WI38 (cell line): ENCODE data around the gene SPI1.

Experiments
- H3K4me3 ChIP-seq: 2 replicates; pipeline ENCODE4 v1.5.1; 2011; ENCODE audit warnings: low read depth, mild to moderate bottlenecking, control low read depth, low read length
- TF ChIP-seq, protein P1 (sequence below): IDR thresholded peaks from 2 replicates; pipeline ENCODE4 v1.5.1; 2012; ENCODE audit warnings: low read depth, mild to moderate bottlenecking, control low read depth, low read length

Gene SPI1

DNA sequence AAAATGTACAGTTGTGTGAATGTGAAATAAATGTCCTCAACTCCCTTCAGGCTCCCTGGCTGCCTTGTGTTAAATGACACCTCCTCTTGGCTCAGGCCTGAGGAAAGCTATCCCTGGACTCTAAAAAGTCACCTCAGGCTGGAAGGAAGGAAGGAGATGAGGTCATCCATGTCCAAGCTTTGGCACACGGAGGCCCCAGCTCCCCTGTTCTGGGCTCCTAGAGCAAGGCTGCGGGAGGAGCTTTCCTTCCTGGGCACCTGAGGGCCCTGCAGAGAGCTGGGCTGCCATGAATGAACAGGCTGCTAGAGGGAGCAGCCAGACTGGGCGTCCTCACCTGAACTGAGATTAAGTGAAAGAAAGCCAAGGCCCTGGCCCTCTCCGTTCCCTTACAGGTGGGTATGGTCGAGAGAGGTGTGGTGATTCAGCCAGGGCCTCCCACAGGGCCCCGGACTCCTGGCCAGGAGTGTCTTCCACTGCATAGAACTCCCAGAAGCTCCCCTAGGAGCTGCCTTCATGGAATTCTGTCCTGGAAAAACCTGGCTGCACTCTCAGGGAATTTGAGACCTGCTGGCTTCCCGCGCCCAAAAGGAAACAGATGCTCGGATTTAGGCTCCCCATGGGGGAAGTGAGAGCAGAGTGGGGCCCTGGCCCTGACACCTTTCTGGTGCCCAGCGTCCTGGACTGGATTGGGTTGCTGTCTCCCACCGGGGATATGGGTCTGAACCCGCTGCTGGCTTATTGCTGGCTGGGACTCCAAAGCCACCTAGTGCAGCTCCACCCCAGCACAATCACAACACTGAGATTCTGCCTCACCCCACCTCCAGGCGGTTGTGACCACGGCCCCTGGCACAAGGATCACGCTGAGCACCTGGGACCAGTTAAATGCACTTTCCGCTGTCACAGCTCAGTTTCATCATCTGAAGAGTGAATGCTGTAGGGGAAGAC, 48.1 kb downstream of the SPI1 start:
- TF ChIP-seq, protein P1, sequence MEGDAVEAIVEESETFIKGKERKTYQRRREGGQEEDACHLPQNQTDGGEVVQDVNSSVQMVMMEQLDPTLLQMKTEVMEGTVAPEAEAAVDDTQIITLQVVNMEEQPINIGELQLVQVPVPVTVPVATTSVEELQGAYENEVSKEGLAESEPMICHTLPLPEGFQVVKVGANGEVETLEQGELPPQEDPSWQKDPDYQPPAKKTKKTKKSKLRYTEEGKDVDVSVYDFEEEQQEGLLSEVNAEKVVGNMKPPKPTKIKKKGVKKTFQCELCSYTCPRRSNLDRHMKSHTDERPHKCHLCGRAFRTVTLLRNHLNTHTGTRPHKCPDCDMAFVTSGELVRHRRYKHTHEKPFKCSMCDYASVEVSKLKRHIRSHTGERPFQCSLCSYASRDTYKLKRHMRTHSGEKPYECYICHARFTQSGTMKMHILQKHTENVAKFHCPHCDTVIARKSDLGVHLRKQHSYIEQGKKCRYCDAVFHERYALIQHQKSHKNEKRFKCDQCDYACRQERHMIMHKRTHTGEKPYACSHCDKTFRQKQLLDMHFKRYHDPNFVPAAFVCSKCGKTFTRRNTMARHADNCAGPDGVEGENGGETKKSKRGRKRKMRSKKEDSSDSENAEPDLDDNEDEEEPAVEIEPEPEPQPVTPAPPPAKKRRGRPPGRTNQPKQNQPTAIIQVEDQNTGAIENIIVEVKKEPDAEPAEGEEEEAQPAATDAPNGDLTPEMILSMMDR: no peak
- H3K4me3 ChIP-seq: no peak overlapping the region

DNA sequence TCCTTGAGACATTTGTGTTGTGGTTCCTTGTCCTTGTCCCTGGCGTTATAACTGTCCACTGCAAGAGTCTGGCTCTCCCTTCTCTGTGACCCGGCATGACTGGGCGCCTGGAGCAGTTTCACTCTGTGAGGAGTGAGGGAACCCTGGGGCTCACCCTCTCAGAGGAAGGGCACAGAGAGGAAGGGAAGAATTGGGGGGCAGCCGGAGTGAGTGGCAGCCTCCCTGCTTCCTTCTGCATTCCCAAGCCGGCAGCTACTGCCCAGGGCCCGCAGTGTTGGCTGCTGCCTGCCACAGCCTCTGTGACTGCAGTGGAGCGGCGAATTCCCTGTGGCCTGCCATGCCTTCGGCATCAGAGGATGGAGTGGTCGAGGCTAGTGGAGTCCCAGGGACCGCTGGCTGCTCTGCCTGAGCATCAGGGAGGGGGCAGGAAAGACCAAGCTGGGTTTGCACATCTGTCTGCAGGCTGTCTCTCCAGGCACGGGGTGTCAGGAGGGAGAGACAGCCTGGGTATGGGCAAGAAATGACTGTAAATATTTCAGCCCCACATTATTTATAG, 48.8 kb downstream of the SPI1 start:
- TF ChIP-seq, protein P1: no peak
- H3K4me3 ChIP-seq: no peak overlapping the region

DNA sequence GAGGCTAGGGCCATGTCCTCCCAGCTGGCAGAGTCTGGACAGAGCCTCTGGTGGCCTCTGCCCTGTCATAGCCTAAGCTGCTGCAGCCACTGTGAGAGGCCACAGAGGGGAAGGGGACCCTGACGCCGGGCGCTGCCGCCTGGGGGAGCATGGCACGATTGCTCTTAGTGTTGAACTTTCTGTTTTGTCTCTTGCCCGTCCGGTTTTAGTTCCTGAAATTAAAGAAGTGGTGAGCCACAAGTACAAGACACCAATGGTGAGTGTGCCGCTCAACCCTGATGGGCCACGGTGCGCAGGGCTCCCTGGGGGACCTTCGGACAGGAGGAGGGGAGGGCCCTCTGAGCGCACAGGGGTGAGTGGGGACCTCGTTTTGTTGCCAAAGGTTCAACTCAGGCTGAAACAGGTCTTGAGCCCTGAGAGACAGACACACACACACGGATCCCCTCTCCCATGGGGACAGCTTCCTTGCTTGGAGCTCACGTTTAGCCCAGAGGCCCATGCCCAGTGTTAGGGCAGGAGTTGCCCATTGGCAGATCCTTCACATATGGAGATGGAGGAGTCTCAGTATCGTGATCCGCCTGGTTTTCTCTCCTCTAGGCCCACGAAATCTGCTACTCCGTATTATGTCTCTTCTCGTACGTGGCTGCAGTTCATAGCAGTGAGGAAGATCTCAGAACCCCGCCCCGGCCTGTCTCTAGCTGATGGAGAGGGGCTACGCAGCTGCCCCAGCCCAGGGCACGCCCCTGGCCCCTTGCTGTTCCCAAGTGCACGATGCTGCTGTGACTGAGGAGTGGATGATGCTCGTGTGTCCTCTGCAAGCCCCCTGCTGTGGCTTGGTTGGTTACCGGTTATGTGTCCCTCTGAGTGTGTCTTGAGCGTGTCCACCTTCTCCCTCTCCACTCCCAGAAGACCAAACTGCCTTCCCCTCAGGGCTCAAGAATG, 49.6 kb downstream of the SPI1 start:
- TF ChIP-seq, protein P1: no peak

DNA sequence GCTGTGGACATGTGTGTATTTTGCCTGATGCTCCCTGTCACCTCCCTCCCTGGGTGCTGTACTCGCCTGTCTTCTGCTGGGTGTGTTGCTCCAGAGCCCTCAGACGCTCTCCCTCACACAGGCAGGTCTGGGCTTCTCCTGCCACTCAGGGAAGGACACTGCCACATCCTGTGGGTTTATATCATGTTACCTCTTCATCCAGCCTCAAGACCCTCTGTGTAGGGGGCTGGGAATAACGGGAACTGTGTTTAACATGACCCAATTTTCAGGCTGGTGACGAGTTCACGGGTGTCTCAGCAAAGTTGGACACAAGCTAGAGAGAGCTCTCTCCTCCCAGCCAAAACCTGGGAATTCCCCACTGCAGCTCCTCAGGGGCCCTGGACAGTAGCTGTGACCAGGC, 50.4 kb downstream of the SPI1 start:
- TF ChIP-seq, protein P1: no peak
- no peak overlapping the region for H3K4me3 ChIP-seq

More for the DNA sequence above, 49.6 kb downstream of the SPI1 start:
- H3K4me3 ChIP-seq: no peak overlapping the region

DNA sequence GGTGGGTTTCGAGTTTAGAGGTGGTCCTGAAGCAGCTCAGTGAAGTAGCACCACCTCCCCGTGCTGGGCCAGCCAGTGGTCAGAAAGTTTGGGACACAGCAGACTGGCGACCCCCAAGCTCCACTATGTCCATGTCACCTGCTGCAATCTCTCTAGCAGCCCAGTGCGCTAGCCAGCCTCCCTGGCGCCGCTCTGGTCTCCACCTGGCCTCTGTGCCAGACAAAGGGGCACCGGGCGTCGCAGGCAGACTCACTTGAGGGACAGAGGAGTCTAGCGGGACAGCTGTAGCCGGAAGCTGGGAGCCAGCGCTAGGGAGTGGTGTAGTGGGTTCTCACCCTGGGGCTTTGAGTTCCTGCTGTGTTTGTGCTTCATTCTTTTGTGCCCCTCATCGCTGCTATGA, 51.3 kb downstream of the SPI1 start:
- TF ChIP-seq, protein P1: no peak
- H3K4me3 ChIP-seq: no peak overlapping the region

DNA sequence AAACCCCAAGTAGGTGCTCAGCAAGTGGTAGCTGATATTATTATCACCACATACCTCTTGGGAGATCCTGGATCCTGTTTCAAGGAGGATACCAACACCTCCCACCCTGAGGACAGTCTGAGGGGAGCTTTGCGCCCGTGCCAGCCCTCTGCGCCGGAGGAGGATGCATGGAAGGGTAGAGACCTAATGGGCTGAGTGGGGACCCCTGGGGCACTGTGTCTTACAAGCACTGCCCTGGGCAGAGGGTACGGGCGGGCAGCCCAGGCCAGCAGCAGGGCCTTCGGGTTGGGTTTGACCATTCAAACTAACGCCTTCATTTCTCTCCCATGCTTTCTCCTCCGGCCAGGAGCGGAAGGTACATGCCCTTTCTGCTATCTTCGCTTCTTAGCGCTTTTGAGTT, 52.1 kb downstream of the SPI1 start:
- TF ChIP-seq, protein P1: no peak
- H3K4me3 ChIP-seq: no peak overlapping the region
